Fibroblast of skin of scalp (primary cell): ENCODE measurements around the gene ABCA12.

ENCODE experiments used
- DNase-seq: peaks from one replicate; pipeline ENCODE4 v3.0.0-alpha.2; 2013

Gene ABCA12

DNA sequence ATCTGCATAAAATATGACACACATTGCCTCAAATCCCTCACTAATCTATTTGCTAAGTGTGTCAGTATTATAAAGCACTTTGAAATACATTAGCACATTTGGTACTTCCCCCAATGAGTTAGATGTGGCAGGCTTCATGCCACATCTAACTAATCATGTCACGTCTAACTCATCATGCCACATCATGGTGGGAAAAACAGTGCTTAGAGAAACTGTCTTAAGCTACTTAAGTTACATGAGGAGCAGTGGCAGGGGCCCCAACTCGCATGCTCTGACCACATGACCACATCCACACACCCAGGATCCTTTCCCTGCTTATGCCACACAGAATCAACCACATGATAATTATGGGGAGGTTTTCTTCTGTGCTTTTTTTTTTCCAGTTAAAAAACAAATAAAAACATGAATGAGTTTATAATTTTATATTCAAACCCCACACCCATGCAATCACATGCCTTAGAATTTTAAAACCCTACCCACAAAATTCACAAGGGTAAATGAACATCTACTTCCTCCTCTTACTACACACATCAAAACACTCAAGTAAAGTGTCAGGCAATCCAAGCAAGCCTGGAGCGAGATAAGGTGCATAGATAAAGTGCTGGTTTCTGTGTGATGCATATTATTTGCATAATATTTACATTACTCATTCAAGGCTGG lies 1.6 kb downstream of the ABCA12 start:
- DNase-seq: peak; percentile 3

DNA sequence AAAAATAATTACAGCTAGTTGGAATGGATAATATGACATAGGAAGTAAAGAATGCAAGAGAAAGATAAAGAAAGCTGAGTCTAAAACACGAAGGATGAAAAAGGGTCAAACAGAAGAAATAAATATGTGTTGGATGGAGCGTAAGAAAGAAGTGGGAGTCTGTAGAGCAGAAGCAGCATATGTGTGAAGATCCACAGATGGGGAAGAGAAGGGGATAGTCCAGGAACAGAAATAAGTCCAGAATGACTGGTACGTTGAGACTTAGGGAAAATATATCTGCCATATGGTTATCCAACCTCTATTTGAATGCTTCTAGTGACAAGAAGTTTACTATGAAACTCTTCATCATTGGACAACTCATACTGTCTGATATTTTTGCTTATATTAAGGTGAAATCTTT lies 18.0 kb downstream of the ABCA12 start:
- no peak for DNase-seq

DNA sequence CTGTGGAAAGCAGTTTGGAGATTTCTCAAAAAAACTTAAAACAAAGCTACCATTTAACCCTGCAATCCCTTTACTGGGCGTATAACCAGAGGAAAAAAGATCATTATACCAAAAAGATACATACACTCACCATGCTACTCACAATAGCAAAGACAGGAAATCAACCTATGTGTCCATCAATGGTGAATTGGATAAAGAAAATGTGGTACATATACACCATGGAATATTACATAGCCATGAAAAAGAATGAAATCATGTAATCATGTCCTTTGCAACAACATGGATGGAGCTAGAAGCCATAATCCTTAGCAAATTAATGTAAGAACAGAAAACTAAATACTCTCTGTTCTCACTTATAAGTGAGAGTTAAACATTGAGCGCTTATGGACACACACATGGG lies 18.6 kb downstream of the ABCA12 start:
- DNase-seq: no peak

DNA sequence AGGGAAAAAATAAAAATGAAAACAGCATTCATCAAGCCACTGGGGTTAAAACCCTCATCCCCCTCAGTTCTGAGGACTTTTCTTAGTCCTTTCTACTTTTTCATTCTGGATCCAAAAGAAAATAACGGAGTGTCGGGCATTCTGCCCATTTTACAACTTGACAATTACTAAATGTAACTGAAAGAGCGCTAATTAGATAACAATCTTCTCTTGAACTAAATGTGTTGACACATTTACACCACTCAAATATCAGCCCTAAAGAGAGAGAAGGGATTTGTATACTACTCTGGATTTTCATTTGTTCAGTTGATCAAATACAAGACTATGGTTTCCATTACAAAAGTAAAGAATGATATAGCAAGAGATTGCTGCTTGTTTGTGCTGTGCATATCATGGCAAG lies 27.5 kb downstream of the ABCA12 start:
- DNase-seq: no peak

DNA sequence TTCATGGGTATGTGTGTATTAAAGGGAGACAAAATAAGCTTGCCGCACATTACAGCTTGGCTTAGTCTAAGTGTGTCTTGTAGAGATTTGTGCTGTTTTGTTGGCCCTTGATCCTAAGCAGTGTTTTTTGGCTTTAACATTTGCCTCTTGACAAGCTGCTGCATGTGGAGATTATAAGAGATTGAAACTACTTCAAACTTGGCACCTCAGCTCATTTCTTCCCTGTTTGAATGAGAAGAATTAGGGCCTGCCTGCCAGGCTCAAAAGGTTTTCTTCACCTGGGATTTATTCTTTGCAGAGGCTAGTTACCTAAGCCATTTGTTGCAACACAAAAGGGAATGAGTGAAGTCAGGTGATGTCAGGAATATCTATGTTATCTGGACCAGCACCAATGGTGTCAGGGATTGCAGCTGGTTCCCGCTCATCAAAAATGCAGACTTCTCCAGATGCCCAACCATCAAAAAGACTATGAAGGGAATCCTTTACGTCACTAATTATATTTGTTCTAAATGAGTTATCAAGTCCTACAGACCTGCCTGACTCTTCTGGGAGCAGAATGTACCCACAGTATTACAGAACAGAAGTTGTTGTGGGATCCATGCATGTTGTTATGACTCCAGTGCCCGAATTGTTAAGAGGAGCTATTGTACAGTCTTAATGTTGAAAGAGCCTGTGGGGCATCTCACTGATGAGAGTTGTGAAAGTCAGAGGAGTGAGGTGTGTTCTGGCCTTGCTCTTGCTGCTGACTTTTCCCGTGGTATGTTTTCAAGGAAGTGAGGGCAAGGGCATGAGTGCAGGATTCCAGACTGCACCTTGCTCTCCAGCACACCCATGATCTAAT lies 31.0 kb downstream of the ABCA12 start:
- DNase-seq: no peak

DNA sequence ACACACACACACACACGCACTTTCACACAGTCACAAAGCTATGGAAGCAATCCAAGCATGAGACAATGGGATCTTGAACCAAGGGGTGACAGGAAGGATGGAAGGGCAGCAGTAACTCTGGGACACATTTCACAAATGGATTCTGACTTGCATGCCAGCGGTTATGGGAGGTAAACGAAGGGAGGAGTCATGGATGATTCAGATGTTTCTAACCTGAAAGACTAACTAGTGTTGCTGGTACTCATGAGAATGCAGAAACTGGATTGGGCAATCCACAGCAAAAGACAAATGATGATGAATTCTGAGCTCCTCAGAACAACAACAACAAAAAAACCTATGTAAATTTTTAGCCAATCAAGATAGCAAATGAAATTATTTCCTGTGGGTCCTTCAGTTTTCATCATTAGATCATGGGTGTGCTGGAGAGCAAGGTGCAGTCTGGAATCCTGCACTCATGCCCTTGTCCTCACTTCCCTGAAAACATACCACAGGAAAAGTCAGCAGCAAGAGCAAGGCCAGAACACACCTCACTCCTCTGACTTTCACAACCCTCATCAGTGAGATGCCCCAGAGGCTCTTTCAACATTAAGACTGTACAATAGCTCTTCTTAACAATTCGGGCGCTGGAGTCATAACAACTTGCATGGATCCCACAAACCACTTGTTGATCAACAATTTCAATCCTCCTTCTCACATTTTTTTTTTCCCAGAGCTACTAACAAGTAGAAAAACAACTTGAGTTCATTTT lies 32.6 kb downstream of the ABCA12 start:
- DNase-seq: no peak

DNA sequence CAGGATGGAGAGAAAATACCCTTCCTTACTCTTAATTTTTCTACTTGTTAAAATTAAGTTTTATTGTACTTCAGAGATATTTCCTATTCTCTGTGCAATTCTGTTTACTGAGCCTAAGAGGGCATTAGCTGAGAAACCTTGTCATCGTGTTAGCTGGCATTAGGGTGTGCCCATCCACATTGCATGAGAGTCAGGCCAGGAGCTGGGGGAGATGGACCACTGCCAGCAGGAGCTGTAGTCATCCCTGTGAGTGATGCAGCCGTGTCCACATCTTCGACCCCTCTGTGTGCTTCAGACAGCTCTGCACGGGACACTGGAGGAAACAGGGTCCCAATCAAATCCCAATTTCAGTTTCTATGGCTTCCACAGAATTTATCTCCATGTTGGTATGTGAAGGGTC lies 34.2 kb downstream of the ABCA12 start:
- no peak for DNase-seq

DNA sequence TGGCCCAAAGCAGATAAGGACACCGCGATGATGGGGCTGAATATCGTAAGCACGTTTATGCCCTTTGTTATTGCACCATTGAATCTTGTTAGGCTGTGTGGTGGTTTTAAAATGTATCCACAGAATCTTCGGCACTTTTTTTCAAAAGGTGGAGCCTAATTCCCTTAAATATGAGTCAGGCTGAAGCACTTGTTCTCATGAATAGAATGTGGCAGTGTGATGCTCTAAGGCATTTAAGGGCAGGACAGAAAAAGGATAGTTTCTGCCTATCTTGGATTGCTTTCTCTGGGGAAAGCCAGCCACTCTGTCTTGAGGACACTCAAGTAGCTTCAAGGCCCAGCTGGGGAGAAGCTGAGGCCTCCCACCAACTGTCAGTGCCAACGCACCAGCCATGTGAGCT lies 39.6 kb downstream of the ABCA12 start:
- DNase-seq: no peak

DNA sequence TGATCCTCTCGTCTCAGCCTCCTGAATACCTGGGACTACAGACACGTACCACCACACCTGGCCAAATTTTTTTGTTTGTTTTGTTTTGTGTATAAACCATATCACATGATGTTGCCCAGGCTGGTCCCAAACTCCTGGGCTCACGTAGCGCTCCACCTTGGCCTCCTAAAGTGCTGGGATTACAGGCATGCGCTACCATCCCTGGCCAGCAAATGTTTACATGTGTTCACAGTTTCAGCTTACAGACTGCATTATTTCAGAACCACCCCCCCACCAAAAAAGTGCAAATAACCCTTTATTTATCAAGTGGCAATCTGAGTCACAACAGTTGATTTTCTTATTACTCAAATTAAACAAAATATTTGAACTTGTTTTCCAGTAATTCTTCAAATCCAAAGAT lies 54.3 kb downstream of the ABCA12 start:
- no peak for DNase-seq

DNA sequence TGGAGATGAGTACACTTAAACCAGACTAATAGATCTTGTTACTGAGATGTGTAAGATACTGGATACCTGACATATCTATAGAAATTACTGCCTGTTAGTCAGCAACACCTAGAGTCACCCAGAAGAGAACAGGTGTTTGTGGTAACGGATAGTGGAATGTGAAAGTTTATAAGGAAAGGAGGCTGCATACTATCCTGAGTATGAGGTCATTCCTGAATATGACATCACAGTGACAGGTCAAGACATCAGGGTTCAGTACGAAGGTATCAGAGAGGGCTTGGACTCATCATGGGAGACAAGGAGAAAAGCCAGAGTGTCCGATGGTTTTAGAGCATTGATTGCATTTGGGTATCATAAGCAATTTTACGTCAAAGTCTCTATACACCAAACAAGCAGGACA lies 55.3 kb downstream of the ABCA12 start:
- DNase-seq: no peak

DNA sequence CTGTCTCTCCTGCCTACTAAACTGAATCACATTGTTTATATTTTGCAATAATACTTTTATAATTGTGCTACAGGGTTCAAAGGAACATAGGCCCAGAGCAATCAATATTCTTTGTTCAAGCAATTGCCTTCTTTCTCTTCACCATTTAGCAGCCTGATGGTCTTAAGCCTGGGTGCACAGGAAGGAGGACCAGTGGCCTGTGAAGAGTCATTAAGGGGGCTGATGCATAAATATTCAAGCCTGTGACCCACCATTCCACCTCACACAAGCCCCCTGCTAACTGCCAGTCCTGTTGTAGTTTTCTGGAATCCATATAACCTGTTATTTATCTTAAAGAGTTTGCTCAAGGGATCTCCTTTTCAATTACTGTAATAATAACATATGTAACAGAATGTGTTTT lies 56.0 kb downstream of the ABCA12 start:
- DNase-seq: no peak

DNA sequence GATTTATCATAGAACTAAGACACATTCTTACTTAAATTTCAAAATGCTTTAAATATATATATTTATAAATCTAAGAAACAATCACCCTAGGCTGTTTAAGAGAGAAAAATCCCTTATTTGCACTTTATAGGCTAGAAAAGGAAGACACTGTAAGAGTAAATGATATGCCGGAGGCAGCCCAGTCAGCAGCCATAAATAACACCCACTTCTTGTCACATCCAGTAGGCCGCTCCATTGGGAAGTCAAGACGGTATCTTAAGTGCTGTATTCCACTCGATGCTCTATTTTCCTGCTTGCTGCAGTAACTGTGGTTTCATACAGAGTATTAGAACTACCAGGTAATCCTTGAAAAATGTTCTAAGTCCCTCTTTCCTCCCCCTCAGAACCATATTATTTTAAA lies 57.9 kb downstream of the ABCA12 start:
- no peak for DNase-seq

DNA sequence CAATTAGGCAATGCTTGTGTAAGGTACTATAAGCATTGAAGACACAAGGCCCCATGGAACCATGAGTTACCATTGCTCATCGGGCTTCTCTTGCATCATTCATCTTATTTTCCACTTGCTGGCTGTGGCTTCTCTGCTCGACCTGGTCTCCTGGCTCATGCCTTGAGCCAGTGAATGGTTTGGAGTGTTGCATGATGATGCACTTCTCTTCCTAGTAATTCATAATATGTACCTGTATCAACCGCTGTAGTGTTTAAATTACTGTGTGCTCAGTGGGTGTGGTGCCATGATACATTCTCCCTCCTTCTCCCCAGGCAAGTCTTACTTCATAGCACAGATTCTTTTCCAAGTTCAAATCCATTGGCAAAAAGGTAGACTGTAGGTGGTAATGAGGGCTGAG lies 66.8 kb downstream of the ABCA12 start:
- no peak for DNase-seq

DNA sequence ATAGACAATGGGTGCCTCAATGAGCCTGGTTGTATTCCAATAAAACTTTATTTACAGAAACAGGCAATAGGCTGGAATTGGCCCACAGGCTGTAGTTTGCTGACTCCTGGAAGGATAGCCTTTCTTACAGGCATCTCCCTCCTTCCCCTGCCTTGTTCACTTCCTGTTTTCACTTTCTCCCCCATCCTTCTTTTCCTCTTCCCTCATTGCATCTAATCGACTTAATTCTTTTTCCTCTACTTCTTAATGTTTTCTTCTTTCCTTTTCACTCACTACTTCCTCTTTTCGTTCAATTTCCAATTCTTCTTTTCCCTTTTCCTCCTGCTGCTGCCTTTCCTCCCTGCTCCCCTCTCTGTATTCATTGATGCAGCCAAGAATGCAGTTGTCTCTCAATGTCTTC lies 70.0 kb downstream of the ABCA12 start:
- no peak for DNase-seq

DNA sequence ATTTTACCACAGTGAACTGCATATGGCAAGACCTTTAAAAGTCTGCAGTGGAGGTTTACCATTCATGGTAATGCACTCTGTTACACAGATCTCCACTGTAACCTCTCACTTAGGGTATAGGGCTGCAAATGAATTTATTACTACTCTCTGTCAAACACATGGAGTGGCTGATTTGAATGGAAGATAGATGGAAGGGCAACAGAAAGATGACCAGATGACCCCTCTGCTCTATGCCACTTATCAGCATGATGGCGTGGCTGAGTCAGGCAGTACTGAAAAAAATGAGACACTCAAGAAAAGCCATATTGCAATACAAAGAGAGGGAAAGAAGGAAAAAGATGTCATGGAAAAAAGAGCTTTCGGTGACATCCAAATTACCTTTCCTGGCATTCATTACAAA lies 72.3 kb downstream of the ABCA12 start:
- DNase-seq: no peak

DNA sequence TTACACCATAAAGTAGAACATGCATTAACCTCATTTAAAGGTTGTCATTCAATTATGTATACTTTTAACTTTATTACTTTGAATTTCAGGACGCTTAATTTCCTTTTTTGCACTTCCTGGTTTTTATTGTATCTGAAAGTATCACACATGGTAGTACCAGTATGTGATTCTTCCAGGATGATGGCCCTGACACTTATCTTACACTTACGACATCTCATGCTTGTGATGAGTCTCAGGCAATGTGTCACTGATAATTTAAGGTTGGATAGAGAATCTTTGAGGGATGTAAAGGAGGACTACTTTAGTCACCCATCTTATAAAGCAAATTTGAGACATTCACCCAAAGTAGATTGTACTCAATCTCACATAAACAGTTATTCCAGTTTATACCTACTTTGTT lies 74.9 kb downstream of the ABCA12 start:
- DNase-seq: no peak

DNA sequence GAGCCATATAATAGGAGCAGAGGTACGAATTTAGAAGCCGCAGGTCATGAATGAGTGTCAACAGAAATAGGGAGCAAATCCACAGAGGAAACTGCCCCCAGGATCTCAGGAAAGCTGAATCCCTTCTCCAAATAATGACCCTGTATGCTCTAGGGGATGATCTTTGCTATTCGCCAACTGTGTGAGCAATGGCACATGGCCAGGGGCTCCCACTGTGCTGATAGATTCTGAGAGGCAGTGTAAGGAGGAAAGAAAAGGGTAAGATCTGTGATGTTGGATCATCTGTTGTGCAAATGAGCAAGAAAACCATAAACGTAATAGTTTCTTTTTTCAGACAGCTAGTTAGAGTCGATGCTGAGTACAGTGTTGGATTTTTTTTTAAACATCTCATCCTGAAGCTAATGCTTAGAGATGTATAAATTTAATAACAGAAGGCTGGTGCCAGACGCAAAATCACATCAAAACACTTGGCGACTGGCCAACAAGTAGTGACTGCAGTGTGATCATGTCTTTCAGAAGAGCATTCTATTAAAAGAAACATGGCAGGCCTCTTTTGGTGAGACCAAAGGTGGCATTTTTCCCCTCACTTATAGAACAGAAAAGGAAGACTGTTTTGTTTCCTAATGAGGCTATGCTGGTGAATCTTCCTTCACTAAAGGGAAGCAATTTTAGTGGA lies 77.4 kb downstream of the ABCA12 start:
- no peak for DNase-seq

DNA sequence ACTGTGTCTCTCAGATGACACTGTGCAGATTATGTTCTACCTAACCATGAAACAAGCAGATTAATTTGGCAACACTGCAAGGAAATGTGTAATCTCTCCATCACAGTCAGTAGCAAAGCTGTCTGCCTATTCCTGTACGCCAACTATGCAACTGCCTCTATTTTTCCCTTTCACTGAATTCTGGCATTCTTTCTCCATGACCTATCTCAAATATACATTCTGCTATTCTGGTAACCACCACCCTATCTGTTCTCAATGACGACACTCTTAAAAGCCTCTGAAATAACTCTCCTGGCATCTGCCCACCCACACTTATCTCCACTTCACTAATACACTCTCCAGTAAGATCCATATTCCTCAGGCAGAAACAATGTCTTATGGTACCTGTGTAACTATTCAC lies 78.7 kb downstream of the ABCA12 start:
- peak; percentile 7 for DNase-seq

DNA sequence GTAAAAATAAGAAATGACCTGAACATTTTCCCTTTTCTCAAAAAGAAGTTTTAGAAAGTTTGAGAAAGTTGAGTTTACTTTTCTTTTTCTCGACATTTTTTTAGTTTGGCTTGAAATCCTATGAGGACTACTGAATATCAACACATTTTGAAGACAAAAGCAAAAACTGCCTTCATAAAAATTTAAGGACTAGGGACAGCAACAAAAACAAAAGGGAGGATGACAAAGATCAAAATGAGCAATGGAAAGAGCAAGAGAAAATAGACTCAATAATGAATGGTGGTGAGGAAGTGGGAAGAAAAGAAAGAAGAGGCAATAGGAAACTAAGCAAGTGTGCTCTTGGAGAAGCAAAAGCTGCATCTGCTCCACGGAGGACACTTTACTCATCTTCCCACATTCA lies 82.5 kb downstream of the ABCA12 start:
- no peak for DNase-seq

DNA sequence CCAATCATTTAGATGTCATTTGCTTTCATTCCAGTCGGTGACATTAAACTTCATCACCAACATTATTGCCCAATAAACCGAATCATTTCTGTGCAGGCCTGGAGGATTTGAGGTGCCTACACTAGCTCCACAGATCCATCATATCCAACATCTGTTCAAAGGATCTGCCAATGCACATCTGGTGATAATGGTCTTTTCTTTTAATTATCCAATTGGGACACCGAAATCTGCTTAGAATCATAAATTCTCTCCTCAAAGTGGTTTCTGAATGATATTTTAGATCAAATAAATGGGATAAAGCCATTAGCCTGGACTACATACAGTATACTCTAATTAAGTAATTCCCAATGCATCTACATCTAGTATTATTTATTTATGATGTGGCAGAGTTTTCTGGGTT lies 85.6 kb downstream of the ABCA12 start:
- DNase-seq: no peak

DNA sequence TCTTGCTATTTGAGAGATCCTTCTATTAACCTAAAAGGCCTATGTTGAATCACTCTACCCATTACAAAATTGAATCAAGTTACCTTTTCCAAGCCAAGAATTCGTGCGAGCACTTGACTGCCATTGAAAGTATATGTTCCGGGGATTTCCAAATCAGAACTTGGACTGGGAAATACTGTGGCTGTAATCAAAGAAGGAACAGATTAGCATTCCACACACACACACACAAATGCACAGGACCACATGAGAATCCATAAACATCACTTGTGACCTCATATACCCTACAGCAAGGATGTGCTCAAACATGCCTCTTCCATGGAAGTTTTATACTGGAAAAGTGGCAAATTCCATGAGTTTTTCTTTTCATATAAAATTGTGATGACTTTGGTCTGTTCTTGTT lies 86.0 kb downstream of the ABCA12 start:
- DNase-seq: no peak

DNA sequence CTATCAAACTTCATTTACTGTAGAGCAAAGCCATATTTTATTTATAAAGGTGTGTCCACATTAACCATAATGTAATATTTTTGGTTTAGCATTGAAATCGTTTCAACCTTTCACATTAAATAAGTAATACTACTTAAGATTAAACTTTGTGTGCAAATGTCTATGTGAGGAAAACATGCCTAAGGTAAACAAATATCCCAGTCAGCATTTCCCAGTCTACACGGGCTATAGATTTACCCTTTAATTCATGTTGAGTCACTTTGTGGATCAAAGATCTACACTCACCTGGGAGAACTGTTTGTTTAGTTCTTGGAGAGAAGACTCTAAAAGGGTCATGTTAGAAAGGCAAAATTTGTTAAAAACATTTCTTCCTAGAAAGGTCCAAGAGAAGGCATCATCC lies 89.1 kb downstream of the ABCA12 start:
- DNase-seq: no peak

DNA sequence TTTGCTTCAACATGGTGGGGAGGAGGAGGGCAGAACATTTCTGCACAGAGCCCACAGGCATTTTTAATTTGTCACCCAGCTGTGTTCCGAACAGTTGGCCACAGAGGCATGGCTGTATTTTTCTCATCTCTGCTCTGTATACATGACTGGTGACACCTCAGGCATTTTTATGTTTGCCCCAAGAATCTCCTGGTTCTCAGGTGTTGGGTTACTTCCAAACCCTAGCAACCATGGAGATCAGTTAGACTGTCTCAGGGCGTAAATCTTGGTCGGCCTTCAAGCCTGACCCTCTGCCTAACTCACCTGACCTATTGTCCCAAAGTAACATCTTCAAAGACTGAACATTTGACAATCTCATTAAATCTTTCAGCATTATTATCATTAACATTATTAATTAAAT lies 100.0 kb downstream of the ABCA12 start:
- no peak for DNase-seq
